ENCODE measurements around the gene SUSD5. TPM values are rescaled to one million over a fixed set of nuclear protein-coding genes. Genes with fewer than 3 reads are reported as not detected.

The SUSD5 gene
- polyA plus RNA-seq, 1 of the 3 experiments (the other 2 are of a cell fraction): 1.2 TPM

- TF ChIP-seq GATA2 (CRISPR knock-in tag; IDR thresholded peaks at IDR 0.05): no peak
- no peak for TF ChIP-seq MAX (IDR thresholded peaks at IDR 0.05; ENCODE audit: low read depth)
- no peak for TF ChIP-seq MXI1 (IDR thresholded peaks at IDR 0.05; ENCODE audit: low read depth, low read length)
- no peak for TF ChIP-seq YY1 (IDR thresholded peaks at IDR 0.05; ENCODE audit: low read depth)
- TF ChIP-seq TAF1 (IDR thresholded peaks at IDR 0.05; ENCODE audit: borderline replicate concordance, low read depth, low read length): no peak
- no peak for TF ChIP-seq POLR2AphosphoS5 (IDR thresholded peaks at IDR 0.05; ENCODE audit: low read depth, low read length)
- no peak for TF ChIP-seq ELF1 (IDR thresholded peaks at IDR 0.05)
- no peak for TF ChIP-seq EP300 (IDR thresholded peaks at IDR 0.05; ENCODE audit: borderline replicate concordance in 1 of 2, low read depth in 1 of 2, low read length in 1 of 2)
Observed at GRCh38 chr3:33240261-33240660, 21.7 kb upstream of the SUSD5 start (continued).

GRCh38 chr3:33238923-33239322 is 20.3 kb upstream of the SUSD5 start:
- Histone ChIP-seq H3K27me3 (ENCODE audit: insufficient read depth) (no peaks in the 10 kb centered on the region), H3F3A (replicated peaks; ENCODE audit: insufficient read depth) (no peaks in the 10 kb centered on the region), H3K36me3 (replicated peaks in 1 of 2; ENCODE audit: control insufficient read depth in 1 of 2, insufficient read depth in 2 of 2, low read length in 1 of 2) (no peaks in the 10 kb centered on the region), H3K4me2 (no peak overlapping the region), H3K9me3 (0 out of 2 replicates have a peak, but pooled peaks cover 6% of the 10 kb centered on the region), H4K20me1 (ENCODE audit: insufficient read depth) (no peaks in the 10 kb centered on the region), H2AFZ (ENCODE audit: low read depth) (no peak overlapping the region), H3K79me2 (ENCODE audit: insufficient read depth) (no peaks in the 10 kb centered on the region), H3K9ac (no peak overlapping the region), H3K27ac (ENCODE audit: low read depth in 2 of 2, low read length in 1 of 2) (no peak overlapping the region), H3K4me3 (ENCODE audit: low read depth in 2 of 2, low read length in 1 of 2) (no peak overlapping the region), H3K9me2 (no peaks in the 10 kb centered on the region), H3K4me1 (ENCODE audit: control insufficient read depth in 1 of 2, insufficient read depth in 2 of 2, low read depth in 1 of 2, low read length in 1 of 2) (no peaks in the 10 kb centered on the region)
- 80% methylated on average over 1 of the region's 1 CpG for WGBS (ENCODE audit: low lambda C conversion rate)
- ChIA-PET CTCF (no interaction called here), POLR2A (no interaction called here)
- TF ChIP-seq RXRA (IDR thresholded peaks at IDR 0.05; ENCODE audit: borderline replicate concordance, low read depth) (no peak), ELF1 (IDR thresholded peaks at IDR 0.05) (no peak), EP300 (IDR thresholded peaks at IDR 0.05; ENCODE audit: borderline replicate concordance in 1 of 2, low read depth in 1 of 2, low read length in 1 of 2) (no peak), MEF2A (IDR thresholded peaks at IDR 0.05; ENCODE audit: borderline replicate concordance, low read depth) (no peak), PBX3 (IDR thresholded peaks at IDR 0.05) (no peak), RAD21 (IDR thresholded peaks at IDR 0.05; ENCODE audit: low read length) (no peak), ZBTB33 (IDR thresholded peaks at IDR 0.05; ENCODE audit: borderline replicate concordance, low read depth) (no peak), REST (IDR thresholded peaks at IDR 0.05; ENCODE audit: low read depth, low read length) (no peak)
- DNase-seq: no peak

All from SK-N-SH (cell line).